Measurements from ENCODE around the gene FBXL22.

DNA sequence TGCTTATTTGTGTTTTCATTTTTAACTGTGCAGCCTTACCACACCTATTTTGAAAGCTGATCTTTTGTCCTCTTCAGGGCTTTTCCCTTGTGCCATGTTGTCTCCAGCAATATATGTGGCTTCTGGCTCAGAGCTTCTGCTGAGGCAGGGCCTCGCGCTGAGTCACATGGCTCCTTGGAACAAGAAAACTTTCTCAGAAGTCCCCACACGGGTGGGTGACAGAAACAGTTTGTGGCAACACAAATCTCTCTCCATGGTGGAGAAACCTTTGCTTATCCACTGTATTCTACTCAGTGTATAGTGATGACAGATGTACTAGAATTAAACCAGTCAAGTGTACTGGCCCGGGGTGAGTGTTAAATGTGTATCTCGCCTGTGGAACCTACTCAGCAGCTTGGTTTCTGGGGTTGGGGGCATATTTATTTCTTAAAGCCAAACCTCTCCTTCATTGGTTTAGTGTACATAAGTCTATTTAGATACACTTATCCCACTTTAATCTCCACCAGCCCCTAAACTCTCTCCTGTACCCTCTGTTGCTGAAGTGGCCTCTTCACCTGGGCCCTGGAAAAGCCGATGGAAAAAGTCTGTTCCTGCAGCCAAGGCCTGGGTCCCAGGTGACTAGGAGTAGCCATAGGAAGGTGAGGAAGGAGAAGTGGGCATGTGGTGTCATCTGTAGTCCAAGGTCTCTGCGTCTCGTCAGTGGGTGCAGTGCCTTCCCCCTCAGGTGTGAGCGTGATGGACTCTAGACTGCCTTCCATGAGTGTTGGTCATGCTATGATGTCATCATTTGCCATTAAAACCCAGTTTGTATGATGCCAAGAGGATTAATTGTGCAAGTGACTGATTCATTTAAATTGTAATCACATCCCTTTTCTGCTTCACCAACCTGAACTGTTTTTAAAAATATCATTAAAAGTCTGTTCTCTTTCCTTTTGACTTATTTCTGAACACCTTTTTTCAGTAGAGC, 3.2 kb upstream of the FBXL22 start:
- TF ChIP-seq, protein P1, sequence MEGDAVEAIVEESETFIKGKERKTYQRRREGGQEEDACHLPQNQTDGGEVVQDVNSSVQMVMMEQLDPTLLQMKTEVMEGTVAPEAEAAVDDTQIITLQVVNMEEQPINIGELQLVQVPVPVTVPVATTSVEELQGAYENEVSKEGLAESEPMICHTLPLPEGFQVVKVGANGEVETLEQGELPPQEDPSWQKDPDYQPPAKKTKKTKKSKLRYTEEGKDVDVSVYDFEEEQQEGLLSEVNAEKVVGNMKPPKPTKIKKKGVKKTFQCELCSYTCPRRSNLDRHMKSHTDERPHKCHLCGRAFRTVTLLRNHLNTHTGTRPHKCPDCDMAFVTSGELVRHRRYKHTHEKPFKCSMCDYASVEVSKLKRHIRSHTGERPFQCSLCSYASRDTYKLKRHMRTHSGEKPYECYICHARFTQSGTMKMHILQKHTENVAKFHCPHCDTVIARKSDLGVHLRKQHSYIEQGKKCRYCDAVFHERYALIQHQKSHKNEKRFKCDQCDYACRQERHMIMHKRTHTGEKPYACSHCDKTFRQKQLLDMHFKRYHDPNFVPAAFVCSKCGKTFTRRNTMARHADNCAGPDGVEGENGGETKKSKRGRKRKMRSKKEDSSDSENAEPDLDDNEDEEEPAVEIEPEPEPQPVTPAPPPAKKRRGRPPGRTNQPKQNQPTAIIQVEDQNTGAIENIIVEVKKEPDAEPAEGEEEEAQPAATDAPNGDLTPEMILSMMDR (IDR thresholded peaks at IDR 0.05; ENCODE audit: low read depth, low read length, poor library complexity, severe bottlenecking), result no peak
- no peak for TF ChIP-seq EZH2phosphoT487 (IDR thresholded peaks at IDR 0.05; ENCODE audit: borderline replicate concordance, low read length)

Data from DOHH2 (cell line).